ENCODE results near the gene HSPA9.

Gene HSPA9

DNA sequence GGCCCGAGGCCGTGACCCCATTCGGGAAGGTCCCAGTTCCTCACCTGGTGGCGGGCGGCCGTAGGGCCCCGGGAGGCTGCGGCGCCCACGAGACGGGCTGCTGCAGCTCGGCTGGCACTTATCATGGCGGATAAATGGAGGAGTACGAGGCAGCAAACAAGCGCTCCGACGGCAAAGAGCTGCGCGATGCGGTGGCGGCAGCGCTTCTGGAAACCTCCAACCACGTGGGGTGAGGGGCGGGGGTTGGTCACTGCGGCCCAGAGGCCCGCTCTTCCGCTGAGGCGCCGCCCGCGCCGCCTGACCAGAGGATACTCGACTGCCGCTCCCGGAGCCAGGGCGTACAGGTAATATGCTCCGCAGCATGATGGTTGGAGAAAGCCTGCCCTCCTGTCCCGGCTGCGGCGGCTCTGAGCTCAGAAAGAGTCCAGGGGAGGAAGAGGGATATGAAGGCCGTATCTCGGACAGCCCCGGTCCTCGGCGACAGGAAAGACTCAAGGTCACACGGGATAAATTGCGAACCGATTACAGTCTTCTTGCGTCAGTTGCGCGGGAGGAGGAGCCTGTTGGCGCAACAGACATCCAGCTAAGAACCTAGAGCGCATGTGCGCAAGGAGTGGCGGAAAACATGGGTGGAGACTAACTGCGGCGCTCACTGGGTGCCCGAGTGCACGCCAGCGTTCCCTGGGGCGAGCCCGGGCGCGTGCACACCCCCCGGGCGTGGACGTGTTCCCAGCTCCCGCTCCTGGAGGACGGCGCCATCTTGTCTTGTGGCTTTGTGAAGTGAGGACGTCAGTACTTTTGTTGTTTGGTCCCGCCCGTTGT lies at the start of gene HSPA9:
HSPA9 (minus strand) TSS at position 208 of the 822 bp plus-strand sequence; CDS start at position 125, 83 bp downstream.
- peak; percentile 99 for DNase-seq (ENCODE audit: low spot score)

DNA sequence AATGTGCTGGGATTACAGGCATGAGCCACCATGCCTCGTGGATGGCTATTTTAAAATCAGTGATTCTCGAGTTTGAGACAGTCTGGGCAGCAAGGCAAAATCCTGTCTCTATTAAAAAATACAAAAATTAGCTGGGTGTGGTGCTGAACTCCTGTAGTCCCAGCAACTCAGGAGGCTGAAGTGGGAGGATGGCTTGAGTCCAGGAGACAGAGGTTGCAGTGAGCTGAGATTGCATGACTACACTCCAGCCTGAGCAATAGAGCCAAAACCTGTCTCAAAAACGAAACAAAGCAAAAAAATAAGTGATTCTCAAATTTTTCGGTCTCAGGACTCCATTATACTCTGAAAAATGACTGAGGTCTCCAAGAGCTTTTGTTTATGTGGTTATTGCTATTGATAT lies 47.9 kb upstream of the HSPA9 start:
- DNase-seq (ENCODE audit: low spot score): no peak

DNA sequence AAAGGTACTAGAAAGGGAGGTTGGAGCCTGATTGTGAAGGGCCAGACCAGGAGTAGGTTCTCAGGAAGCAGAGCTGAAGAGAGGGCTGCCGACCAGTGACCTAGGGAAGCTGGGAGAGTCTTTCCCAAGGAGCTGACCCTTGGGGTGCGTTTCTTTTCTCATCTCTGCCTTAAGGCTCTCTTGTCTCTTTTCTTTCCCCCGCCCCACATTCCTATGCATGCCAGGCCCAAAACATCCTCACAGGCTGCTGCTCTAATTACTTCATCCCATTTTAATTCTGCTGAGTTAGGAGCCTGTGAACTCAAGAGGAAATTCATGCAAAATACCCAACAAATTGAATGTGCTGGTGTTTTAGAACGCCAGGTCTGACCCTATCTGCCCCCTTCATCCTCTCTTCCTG lies 46.9 kb upstream of the HSPA9 start:
- DNase-seq (ENCODE audit: low spot score): no peak

- DNase-seq (ENCODE audit: low spot score): no peak
These were observed 45.5 kb upstream of the HSPA9 start for GRCh38 chr5:138620663-138621224.

DNA sequence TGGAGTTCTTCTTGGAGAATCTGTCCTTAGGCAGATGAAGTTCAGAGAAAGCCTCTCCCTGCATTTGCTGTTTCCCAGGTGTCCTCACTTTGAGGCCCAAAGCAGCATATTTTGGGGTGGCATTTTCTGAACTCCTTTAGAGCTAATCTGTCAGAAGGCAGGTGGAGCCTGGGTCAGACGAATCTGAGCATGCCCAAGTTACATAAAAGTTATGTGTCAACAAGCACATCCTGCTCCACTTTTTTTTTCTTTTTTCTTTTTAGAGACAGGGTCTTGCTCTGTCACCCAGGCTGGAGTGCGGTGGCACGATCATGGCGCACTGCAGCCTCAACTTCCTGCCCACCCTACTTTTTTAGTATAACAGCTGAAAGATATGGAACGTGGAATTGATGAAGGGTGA lies 41.3 kb upstream of the HSPA9 start:
- DNase-seq (ENCODE audit: low spot score): no peak

DNA sequence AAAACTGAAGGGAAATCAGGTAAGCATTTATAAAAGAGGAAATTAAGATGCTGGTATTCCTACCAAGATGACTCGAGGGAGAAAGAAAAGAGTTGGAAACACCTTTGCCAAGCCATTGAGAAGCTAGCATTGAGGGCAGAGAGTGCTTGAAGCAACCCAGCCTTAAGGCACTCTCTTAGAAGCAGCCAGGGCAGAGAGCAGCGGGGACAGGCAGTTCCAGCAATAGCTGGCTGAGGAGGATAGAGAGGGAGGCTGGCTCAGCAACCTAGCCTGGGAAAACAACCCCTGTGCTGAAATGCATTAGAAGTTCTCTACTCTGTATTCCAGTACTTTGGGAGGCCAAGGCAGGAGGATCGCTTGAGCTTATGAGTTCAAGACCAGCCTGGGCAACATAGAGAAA lies 40.3 kb upstream of the HSPA9 start:
- no peak for DNase-seq (ENCODE audit: low spot score)

- DNase-seq (ENCODE audit: low spot score): no peak
These were observed 36.5 kb upstream of the HSPA9 start for GRCh38 chr5:138611678-138612218.

DNA sequence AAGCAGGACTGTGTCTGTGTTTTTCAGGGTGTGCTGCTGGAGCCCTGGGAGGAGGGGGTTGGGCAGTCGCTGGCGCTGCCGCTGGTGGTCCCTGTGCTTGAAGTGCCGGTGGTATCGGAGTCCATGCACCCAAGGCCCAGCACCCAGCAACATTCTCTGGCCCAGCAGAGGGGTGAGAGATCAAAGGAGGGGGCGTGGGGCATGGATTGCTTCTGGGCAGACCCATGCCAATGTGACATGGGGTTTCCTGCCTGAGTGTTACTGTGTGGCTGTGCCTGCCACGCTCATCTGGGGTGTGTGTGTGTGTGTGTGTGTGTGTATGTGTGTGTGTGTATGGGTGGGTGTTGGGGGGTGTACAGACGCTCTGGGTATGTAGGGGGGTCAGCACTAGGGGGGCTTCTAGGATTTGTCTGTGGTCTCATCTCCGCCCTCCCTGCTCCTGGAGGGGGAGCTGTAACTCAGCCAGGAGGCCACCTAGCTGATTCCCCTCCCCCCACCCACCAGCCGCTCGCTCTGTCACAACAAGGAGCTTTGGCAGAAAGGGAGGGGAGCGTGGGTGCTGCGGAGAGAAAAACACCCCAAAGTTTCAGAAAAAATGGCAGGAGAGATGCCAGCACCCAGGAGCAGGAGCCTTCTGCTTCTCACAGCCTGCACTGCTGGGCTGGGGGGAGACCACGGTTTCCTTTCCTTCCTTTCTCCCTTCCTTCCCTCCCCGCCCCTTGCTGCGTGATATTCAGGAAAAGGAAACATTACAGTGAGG lies 35.9 kb upstream of the HSPA9 start:
- no peak for DNase-seq (ENCODE audit: low spot score)

- DNase-seq (ENCODE audit: low spot score): no peak
These were observed 35.3 kb upstream of the HSPA9 start for GRCh38 chr5:138610415-138610917.

GRCh38 chr5:138606378-138607064 lies 31.3 kb upstream of the HSPA9 start:
- no peak for DNase-seq (ENCODE audit: low spot score)

DNA sequence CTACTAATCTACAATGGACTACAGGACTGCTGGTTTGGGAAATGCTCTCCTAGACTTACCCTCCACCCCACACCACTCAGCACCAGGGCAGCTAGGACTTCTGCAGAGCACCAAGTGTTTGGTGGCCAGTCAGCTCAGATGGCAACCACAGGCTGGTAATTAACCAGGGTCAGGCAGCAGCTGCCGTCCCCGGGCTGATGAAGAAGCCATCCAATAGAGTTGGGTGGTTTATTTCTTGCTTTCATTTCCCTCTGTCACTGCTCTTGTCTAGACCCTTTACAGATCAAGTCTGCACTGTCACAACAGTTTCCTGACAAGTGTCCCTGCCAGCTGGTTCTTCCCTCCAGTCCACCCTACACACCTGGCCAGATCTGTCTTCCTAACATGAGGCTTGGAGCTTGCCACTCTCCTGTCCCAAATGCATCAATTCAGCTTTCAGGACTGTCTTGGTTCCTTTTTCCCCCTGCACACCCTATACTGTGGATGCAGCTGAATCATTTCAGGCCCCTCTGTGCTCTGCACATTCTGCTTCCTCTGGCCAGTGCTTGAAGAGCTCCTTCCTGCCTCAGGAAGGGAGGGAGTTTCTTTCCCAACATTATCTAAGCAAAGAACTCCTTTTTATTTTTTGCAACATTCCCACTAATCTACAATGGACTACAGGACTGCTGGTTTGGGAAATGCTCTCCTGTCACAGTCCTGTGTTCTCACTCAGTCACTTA lies 30.2 kb upstream of the HSPA9 start:
- no peak for DNase-seq (ENCODE audit: low spot score)

DNA sequence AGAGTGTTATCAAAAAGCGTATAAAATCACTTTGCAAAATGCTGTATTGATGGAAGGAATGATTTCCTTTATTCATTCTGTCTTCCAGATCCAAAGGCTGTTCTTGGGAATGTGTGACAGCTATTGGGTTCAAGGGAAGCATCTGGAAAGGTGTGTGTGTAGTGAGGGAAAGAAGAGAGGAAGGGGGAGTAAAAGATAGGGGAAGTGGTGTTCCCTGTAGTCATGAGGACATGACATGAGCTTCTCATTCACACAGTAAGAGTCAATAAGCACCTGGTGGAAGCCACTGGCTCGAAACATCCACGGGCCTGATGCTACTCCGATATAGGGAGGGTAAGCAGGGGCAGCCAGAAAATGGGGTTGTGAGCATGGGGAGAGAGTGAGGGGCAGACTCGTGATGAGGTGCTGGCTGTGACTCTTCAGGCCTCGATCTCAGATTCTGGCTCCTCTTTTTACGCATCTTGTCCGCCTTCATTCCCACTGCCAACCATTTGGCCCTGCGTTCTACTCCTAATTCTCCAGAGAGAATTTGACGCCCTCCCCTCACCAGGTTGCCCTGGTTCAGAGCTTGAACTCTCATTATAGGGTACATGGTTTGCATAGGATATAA lies 29.1 kb upstream of the HSPA9 start:
- no peak for DNase-seq (ENCODE audit: low spot score)

- DNase-seq (ENCODE audit: low spot score): no peak
These were observed 28.2 kb upstream of the HSPA9 start for GRCh38 chr5:138603249-138603920.

- no peak for DNase-seq (ENCODE audit: low spot score)
These were observed 27.3 kb upstream of the HSPA9 start for GRCh38 chr5:138602371-138603000.

GRCh38 chr5:138601444-138601843 lies 26.2 kb upstream of the HSPA9 start:
- no peak for DNase-seq (ENCODE audit: low spot score)

DNA sequence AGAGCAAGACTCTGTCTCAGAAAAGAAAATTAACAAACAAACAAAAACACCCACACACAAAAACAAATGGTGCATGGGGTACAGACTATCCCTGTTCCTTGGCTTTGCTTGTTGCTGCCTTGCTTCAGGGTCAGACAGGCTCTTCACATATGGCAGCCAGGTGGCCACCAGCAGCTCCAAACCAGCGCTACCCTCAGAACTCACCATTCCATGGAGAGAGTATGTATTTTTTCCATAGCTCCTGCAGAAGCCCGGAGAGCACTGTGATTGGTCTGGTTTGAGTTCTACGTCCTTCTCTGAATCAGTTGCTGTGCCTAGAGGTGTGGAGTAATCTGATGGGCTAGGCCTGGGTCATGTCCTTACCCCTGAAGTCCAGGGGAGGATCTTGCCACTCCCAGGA lies 25.2 kb upstream of the HSPA9 start:
- no peak for DNase-seq (ENCODE audit: low spot score)

DNA sequence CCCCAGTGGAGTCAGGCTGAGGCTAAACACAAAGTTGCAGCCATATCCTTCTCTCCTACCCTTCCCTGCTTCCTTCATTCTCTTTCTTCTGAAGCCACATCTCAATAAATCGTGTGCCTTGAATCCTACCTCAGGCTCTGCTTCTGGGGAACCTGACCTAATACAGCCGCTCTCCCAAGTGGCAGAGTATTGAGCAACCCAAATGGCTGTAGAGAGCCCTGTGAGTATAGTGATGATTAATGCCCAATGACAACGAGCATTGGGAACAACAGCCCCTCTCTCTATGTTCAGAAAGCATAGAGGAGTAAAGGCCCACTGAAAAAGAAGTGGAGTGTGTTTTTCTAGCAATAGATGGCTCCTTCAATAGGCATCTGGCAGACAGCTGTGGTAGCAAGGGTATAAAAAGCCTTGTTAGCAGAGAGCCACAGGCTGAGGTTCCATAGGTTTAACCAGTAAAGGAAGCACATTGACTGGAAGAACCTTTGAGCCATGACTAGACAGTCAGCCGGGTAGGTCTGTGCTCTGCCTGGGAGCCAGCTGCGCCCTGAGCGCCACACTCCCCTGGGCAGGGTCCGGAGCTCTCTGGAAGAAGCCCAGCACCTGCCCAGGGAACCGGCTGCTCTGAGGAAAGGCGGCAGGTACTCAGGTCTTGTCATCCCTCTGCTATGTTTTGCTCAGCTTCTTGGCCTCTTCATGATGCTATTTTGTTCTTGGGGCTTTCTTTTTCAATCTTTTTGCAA lies 22.6 kb upstream of the HSPA9 start:
- DNase-seq (ENCODE audit: low spot score): no peak

DNA sequence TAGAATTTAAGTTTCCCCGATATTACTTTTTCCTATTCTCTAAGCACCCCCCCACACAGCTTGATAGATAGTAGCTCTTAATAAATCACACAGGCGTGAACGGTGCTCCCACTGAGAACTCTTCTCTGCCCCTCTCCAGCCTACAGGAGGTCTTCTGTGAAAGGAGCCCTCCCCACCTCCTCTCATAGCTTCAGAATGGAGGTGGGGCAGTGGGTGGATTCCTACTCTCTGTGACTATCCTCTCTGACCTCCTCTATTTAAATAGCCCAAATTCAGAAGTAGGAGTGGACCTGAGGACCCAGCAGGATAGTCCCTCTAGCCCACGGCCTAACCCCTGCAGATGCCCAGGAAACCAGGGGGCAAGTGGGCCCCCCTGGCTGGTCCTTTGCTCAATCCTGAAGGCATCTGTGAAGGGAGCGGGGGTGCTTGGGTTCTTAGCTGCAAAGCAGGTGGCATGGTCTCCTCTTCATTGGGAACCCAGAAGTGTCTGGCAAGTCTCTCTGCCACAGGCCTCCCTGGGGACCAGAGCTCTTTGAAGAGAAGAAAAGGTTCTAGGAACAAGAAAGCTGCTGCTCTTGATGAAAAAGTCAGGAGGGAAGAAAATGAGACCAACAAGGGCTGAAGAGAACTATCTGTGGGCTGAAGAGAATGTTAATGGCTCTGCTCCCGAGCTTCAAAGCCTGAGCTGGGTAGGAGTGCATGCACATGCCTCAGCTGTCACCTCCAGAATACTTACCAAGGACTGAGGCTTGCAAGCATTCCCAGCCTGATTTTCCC lies 21.1 kb upstream of the HSPA9 start:
- no peak for DNase-seq (ENCODE audit: low spot score)
